NCI-H345 treated with DMSO at 0.1 percent for 48 hours (cell line): ENCODE results near the gene TTLL1.
"Not testable (repeated sequence)": the region's sequence is repeated elsewhere in the genome, so short reads cannot be mapped to it uniquely, and the experiment has no call there.

Experiments used
- DNase-seq: peaks from one replicate; lab custom pipeline; 2025; ENCODE audit not compliant: unreplicated experiment; lab: John Stamatoyannopoulos, UW

The TTLL1 gene

DNA sequence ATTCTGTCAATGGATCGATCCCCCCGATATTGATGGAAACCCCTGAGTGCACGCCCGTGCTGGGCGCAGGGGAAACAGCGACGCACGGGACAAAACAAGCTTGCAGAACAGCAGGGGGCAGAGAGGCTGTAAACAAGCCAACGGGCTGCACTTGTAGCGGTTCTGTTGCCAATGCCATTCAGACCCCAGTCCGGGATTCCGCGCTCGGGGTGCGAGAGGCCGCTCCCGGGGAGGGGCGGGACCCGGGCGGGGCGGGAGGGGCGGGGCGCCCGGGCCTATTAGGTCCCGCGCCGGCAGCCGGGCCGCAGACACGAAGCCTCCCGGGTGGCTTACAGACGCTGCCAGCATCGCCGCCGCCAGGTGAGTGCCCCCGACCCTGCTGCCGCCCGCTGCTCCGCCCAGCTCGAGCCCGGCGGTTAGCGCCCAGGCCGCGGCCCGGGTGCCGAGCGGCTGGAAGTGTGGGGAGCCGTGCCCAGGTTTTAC is 21.3 kb upstream of the TTLL1 start, which contains the start of gene BIK:
BIK (plus strand) TSS at position 307 of the 483 bp plus-strand sequence. CDS start 13,273 bp downstream, outside the sequence.
- DNase-seq: no peak

DNA sequence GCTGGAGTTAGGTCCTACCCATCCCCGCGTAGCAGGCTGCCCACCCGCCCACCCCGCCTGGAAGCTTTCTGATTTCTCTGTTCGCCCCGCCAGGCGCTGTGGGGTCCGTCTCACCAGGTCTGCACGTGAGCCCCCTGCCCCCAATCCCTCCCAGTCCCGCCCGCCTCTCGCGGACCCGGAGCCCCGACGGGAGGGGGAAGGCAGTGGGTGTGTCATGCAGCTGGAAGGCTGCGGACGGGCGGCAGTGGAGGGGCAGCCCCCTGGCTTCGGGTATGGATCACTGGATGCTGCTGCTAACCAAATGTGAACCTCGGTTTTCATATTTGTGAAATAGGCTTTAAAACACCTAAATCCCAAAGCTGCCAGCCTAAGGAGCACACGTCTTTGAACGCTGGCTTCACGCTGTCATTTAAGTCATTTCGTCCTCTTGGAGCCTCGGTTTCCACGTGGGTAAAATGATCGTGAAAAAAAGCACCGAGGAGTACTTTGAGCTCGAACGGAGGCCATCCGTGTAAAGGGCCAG is 20.8 kb upstream of the TTLL1 start:
- DNase-seq: no peak

DNA sequence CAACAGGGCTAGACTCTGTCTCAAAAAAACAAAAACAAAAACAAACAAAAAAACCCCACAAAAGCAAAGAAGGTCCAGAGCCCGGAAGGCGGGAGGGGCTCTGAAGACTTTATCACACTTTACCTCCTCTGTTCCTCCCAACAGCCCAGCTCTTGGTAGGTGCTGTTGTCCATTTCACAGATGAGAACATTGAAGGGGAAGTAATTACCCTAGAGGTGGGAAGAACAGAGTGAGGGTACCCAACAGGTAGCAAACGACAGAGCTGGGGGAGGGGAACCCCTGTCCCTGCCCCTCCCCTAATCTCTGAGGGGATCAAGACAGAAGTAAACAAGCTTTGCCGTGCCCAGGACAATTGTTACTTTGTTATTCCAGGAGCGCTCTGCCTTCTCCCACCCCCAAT is 20.3 kb upstream of the TTLL1 start:
- no peak for DNase-seq

DNA sequence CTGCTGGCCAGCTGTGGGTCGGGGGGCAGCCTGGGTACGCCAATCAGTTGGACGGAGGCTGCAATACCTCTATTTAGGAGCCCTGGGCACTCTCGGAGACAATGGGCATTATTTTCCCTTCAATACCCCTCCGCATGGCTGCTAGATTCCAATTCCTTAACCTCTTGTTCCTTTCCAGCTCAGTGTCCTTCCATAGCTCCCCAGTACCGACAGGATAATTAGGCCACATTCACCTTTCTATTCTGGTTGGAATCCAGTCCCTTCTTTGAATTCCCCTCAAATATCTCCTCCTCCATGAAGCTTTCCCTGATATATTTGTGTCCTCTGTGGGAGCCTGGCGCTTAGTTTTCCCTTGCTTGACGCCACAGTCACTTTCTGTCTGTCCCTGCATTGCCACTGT is 17.1 kb upstream of the TTLL1 start:
- DNase-seq: no peak

DNA sequence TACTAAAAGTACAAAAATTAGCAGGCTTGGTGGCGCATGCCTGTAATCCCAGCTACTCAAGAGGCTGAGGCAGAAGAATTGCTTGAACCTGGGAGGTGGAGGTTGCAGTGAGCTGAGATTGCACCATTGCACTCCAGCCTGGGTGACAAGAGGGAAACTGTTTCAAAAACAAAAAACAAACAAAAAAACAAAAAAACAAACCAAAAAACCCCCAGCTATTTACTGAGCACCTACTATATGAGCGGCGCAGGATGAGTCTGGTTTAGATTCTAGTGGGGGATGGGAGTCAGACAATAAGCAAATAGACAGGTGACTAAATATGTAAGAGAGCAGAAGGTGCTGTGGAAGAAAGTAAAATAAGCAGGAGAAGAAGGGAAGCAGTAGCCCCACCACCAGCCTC is 15.8 kb upstream of the TTLL1 start:
- DNase-seq: not testable (repeated sequence)

DNA sequence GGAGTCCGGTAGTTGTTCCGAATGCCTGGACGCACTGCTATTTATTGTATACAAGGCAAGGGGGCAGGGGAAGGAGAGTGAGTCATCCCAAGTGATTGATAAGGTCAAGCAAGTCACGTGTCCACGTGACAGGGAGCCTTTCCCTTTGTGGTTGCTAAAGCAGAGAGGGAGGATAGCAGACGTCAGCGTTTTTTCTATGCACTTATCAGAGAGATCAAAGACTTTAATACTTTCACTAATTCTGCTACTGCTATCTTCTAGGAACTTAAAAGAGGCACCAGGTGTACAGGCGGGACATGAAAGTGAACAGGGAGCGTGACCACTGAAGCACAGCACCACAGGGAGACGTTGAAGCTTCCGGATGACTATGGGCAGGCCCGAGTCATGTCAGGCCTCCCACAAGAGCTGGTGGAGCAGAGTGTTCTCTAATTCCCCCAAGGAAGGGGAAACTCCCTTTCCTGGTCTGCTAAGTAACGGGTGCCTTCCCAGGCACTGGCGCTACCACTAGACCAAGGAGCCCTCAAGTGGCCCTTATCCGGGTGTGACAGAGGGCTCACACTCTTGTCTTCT is 14.9 kb upstream of the TTLL1 start:
- DNase-seq: not testable (repeated sequence)

DNA sequence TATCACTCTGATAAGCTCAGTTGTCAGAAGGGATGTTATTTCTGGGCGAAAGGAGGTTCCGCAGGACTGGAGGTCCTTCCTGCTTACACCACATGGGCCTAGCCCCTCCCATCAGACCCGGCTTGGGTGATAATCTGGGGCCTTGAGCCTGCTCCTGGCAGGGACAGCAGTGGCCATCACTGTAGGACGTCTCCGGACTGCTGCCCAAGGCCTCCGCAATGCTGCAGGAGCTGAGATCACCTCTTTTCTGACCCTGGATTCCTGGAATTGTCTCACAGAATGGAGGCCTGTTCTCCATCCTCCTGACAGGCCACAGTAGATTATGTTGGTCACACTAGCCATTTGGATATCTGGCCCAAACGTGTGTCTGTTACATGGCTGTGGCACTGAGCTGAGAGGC is 12.1 kb upstream of the TTLL1 start:
- no peak for DNase-seq

DNA sequence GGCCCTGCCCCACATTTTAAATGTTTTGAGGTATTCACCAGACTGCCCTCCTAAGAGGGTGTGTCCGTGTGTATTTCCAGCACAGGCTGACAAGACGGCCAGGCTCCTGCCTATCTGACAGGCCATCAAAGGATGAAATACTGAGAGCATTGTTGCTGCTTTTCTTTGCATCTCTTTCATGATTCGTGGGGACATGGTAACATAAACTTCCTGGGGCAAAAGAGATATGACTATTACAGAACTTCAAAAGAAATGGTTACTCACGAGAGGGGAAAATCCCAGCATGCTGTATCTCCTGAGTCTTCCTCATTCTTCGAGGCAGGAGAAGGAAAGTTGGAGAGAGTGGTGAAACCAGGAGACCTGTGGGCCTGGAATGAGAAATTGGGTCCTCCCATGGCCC is 11.0 kb upstream of the TTLL1 start:
- no peak for DNase-seq

DNA sequence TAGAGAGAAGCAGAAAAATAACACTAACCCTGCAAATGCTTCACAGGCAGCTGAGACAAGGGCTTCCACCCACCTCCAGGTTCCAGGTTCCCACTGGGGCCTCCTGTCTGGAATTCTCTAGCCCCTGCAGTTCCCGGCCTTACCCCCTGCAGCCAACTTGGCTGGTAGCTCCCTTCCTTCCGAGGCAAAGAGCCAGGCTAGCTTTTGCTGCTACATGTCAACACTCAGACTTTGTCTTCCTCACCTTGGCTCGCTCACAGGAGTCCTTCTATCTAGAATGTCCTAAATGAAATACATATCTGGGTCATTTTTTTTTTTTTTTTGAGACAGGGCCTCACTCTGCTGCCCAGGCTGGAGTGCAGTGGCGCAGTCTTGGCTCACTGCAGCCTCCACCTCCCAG is 9.9 kb upstream of the TTLL1 start:
- no peak for DNase-seq

DNA sequence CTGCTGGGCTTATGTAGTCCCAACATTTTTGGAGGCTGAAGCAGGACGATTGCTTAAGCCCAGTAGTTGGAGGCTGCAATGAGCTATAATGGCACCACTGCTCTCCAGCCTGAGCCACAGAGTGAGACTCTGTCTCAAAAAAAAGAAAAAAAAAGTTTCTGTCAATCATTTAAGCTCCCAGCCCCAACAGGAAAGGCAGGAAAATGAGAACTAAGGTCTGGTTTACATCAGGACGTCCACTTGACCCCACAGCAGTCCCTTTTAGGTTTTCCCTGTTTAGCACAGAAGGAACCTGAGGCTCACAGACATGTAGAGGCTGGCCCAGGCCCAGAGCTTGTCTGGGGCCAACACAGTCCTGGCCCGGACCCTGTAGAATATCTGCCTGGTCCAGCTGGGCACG is 9.2 kb upstream of the TTLL1 start:
- no peak for DNase-seq

DNA sequence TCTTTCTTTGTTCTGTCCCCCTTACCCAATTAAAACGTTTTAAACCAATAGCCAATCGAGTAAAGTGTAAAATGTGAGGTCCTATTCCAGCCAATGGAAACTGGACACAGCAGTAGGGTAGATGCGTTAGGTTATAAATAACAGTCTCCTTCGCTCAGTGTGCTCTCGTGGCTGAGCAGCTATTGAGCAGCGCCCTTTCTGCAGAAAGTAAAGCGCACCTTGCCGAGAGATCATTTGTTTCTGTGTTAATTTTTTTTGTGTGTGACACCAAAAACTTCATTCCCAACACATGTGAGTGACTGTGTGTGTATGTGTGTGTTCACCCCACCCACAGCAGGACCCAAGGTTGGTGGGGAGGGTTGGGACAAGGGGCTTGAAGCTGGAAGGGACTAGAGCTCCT is 7.2 kb upstream of the TTLL1 start:
- DNase-seq: no peak

DNA sequence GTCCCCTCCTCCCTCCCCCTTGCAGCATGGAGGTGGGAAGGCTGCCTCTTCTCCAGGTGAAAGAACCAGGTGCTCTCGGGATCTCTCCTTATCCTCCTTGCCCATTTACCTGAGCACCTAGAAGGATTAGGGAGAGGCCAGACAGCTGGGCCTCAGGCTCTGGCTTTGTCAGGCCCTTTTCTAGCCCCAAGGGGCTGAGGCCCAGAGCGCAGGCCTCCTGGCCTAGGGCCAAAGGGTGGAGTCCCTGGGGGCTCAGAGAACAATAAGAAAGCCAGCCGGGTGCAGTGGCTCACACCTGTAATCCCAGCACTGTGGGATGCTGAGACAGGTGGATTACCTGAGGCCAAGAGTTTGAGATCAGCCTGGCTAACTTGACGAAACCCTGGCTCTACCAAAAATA is 5.4 kb upstream of the TTLL1 start:
- peak; percentile 32 for DNase-seq

DNA sequence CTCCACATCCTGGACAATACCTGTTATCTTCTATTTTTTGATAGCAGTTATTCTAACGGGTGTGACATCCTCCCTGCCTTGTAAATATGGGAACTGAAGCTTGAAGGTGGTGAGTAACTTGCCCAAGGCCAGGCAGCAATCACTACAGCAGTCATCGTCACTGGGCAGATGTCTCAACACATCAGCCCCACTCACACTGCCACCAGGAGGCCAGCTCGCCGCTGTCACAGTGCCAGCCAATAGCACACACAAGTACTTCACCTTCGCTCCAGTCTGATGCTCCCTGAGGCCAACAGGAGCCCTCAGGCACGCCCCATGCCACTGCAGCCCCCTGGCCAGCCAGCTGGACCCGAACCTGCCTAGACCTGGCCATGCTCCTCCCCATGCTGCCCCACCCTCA is 4.9 kb upstream of the TTLL1 start:
- peak; percentile 38 for DNase-seq

DNA sequence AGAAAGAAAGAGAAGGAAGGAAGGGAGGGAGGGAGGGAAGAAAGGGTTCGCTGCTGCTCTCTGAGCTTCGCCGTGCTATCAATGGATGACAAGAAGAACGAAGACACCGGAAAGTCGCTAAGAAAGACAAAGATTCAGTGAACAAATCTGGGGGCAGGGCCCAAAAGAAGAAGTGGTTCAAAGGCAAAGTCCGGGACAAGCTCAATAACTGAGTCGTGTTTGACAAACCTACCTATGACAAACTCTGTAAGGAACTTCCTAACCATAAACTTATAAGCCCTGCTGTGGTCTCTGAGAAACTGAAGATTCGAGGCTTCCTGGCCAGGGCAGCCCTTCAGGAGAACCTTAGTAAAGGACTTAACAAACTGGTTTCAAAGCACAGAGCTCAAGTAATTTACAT is 2.9 kb upstream of the TTLL1 start:
- DNase-seq: no peak

DNA sequence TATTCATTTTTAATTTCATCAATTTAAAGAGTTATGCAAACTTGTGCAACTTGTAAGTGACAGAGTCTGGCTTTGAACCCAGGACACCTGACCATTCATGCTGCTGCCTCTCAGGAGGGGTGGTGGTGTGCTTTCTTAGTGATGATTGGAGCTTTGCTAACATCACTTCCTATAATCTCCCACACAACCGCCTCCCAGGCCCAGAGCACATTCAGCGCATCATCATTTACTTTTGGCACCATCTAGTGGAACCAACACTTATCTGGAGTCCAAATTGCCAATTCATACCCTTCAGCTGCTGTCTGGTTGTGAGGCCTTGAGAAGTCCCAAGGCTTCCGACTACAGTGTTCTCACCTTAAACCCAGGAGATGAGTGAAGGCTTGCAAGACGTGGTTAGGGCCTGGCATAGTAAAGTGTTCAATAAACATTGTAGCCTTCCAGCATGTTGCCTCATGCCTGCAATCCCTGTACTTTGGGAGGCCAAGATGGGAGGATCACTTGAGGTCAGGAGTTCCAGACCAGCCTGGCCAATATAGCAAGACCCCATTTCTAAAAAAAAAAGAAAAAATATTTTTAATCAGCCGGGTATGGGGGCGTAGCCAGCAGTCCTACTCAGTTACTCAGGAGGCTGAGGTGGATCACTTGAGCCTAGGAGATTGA is 1.1 kb upstream of the TTLL1 start:
- peak; percentile 18 for DNase-seq

DNA sequence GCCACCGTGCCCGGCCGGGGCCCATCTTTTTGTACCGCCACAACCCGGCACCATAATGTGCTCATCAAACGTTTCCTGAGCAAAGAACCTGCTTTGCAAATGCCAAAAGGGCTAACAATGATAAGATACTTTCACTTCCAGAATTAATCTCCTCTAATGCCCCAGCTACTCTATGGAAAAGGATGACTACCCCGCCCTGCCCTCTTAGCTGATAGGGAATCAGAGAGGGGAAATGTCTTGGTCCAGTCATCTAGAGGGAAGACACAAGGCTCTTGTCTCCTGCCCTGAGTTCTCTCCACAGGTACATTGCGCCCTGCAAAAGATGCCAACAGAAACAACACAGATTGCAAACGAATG is 586 bp downstream of the TTLL1 start:
- DNase-seq: no peak

DNA sequence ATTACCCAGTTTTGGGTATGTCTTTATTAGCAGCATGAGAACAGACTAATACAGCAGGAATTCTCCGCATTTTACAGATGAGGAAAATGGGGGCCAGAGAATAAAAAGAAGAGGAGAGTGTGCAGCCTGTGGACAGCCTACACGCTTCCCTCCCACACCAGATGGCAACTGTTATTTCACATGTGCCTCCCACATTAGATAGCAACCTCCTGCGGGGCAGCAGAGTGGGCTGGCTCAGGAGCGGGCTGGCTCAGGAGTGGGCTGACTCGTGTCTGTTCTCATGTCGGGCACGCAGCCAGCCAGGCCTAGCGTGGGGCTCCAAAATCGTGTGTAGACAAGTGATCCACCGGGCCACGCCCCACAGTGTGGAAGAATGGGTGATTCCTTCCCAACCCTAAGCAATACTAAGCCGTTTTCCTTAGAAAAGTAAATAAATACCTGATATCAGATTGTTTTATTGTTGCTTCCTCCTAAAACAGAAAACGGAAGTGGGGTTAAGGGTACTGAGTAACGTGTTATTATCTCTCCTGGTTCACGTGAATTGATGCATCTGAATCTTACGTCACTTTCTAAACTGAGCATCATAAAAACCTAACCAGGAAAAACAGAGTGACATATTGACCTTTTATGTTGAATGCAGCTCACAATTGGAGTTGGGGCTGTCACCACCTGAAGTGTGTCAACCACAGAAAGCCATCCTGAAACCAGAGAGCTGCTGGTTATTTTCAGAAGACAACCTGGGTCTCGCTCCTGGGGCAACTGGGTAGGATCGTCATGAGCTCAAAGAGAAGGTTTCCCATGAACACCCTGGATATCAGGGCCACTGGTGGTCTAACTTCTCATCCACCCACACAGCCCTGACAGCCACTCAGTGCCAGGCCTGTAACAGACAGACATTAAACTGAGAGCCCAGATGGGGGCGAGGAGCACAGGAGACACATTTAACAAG is 3.3 kb downstream of the TTLL1 start:
- DNase-seq: no peak

DNA sequence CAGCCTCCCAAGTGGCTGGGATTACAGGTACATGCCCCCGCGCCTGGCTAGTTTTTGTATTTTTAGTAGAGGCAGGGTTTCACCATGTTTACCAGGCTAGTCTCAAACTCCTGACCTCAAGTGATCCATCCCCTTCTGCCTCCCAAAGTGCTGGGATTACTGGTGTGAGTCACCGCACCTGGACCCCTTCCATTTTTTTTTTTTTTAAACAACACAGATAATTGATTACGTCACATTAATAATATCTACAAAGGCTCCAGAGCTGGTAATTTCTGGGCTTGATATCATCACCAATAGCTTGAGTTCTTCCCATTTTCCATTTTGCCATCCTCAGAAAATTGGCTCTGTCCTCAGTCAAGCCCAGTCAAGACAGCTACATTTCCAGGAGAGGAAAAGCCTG is 7.2 kb downstream of the TTLL1 start:
- no peak for DNase-seq

DNA sequence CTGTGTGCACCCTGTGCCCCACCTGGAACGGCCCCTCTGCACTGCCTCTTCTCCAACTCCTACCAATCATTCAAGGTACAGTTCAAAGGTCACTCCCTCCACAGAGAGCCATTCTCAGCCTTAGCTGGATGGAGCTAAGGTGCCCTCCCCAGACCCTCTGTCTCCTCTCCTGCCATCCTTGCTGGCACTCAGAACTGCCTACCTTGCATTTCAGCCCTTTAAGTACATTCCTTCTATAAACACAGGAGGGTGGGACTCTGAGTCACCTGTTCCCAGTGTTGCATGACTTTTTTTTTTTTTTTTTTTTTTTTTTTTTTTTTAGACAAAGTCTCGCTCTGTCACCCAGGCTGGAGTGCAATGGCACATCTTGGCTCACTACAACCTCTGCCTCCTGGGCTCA is 8.6 kb downstream of the TTLL1 start:
- no peak for DNase-seq

DNA sequence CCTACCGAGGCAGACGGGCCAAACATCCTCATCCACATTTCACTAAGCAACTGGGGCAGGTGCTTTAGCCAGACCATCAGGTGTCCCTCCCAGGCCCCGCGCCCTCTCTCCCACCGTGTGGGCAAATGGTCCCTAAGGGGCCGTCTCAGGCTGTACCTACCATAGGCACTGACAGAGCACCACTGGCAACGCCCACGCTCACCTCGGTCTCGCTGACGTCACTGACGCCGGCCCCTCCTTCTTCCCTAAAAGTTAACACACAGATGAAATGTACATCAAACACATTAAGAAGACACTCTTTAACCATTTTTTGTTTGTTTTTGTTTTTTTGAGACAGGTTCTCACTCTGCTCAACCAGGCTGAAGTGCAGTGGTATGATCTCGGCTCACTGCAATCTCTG is 9.4 kb downstream of the TTLL1 start:
- no peak for DNase-seq

DNA sequence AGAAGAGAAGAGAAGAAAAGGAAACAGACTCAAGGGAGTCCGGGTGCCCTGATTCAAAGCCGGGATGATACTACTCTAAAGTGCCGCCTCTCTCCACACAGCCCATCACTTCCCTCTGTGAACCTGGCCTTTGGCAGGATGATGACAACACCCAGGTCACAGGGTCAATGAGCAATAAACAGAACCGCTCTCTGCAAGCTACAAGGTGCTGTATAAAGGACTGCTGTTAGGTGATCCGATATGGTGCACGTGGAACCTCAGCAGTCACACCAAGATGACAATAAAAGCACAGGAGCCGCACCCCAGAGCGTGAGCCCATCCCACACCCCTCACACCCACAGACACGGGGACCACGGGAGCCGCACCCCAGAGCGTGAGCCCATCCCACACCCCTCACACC is 10.7 kb downstream of the TTLL1 start:
- no peak for DNase-seq
